Right lobe of liver (tissue), 4 donors: ENCODE measurements around the gene MDFIC2.

Source experiments
- CTCF ChIP-seq, 4 donors: fragments of 200-600 bp in 3 of 4; fragments of 450-650 bp in 1 of 4; IDR thresholded peaks; one replicate each; pipeline versions ENCODE4 v1.5.1 to v1.8.0; 2016 to 2022; ENCODE audit warnings: antibody characterized with exemption in 4 of 4, mild to moderate bottlenecking in 2 of 4
- POLR2A ChIP-seq: fragments of 450-650 bp; IDR thresholded peaks from one replicate; pipeline ENCODE4 v1.6.1; 2017; ENCODE audit warnings: antibody characterized with exemption, mild to moderate bottlenecking
- donor health status: DM: no; HTN: no; CAD: no.
- donor health status: DM: no; HTN: no; CAD: no.
- donor health status: DM: no; HTN: yes; CAD: no.

DNA sequence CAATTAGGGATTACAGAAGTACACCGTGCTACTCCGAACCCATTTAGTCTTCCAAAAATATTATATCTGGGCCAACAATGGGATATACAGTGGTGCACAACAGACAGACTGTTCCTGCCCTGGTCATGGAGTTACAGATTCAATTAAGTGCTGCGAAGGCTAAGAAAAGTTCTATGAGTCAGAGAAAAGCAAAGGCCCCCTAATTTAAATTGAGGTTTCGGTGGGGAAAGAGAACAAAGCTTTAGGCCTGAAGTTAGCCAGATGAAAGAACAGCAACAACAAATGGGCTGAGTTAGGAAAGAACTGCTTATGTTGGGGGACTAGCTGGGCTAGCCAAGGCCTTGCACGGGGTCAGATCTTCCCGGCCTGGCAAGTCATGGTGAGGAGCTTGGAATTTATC is 131.8 kb downstream of the MDFIC2 start:
- TF ChIP-seq CTCF (IDR thresholded peaks at IDR 0.05): no peak
- TF ChIP-seq POLR2A: no peak
